ENCODE measurements around the gene SPECC1. TPM values are rescaled to one million over a fixed set of nuclear protein-coding genes. Genes with fewer than 3 reads are reported as not detected.
A peak's percentile ranks its signal among the peaks of the same experiment; 100 is the strongest.
"Not testable (repeated sequence)": the region's sequence is repeated elsewhere in the genome, so short reads cannot be mapped to it uniquely, and the experiment has no call there.

Gene SPECC1
- total and polyA plus RNA-seq, 3 donors from 2014 or later: 78.6 to 160 (median 148) TPM

DNA sequence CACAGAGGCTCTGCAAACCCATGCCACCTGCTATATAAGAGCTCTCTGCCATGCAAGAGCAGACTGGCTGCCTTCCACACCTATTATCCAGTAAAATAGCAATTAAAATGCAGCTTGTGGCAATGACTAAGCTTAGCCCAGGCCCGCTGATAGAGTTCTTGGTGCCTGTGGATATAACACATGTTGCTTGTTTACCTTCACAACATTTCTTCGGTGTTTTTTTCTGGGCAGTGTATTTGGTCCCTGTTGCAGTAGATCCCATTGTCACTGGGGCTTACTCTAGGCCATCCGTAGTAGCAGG lies 63.5 kb downstream of the SPECC1 start:
- no peak for DNase-seq
- intact Hi-C loops (cut with DNase I; ENCODE audit: low total_unique reads): no loop called here
- WGBS, 2 donors: 88 to 94% methylated on average over 3 of the region's 3 CpGs
- no peak for TF ChIP-seq POLR2A (IDR thresholded peaks at IDR 0.05)
- TF ChIP-seq CTCF (IDR thresholded peaks at IDR 0.05): no peak
- Histone ChIP-seq H3K27ac (no peak overlapping the region), H3K9me3 (no peaks in the 10 kb centered on the region), H3K4me3 (no peak overlapping the region), H3K4me1 (no peaks in the 10 kb centered on the region), H3K36me3 (ENCODE audit: low read depth, missing control alignments) (no peaks in the 10 kb centered on the region), H3K27me3 (no peaks in the 10 kb centered on the region)

GRCh38 chr17:20073055-20073979 lies 64.2 kb downstream of the SPECC1 start:
- H3K36me3 ChIP-seq (ENCODE audit: low read depth, missing control alignments): no peaks in the 10 kb centered on the region
- no peaks in the 10 kb centered on the region for H3K4me1 ChIP-seq
- TF ChIP-seq POLR2A (IDR thresholded peaks at IDR 0.05) (no peak), CTCF (IDR thresholded peaks at IDR 0.05) (no peak)
- DNase-seq: peak; percentile 56
- WGBS, 2 donors: 53 to 60% methylated on average over 14 of the region's 14 CpGs
- H3K27me3 ChIP-seq: no peaks in the 10 kb centered on the region
- H3K9me3 ChIP-seq: no peaks in the 10 kb centered on the region
- intact Hi-C loops (cut with DNase I; ENCODE audit: low total_unique reads): no loop called here
- H3K4me3 ChIP-seq: peak overlapping the region in 1 of 2 donors; percentile 5
- peak overlapping the region; percentile 14 to 45 for H3K27ac ChIP-seq

- TF ChIP-seq POLR2A (IDR thresholded peaks at IDR 0.05) (no peak), CTCF (IDR thresholded peaks at IDR 0.05) (no peak)
Measured at GRCh38 chr17:20074001-20074400, 64.8 kb downstream of the SPECC1 start.

DNA sequence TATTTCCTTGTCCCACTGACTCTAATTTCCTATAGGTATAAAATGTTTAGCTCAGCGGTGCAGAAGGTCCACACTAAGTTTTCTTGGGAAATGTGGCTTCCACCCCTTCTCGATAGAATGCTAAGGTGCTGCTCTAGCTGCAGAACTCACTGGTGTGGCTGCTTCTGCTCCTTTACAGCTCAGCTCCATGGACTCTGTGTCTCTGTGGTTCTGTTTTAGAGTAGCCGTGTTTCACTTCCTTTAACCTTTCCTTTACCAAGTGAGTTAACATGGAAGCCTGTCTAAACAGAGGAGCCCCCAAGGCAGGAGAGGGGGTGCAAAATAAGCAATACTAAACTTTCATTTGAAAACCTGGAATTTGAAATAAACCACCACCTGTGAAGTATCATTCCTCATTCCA lies 65.3 kb downstream of the SPECC1 start:
- 58 to 63% methylated on average over 3 of the region's 3 CpGs for WGBS, 2 donors
- no peaks in the 10 kb centered on the region for H3K27me3 ChIP-seq
- no peaks in the 10 kb centered on the region for H3K36me3 ChIP-seq (ENCODE audit: low read depth, missing control alignments)
- peak overlapping the region; percentile 14 to 45 for H3K27ac ChIP-seq
- TF ChIP-seq CTCF (IDR thresholded peaks at IDR 0.05) (no peak), POLR2A (IDR thresholded peaks at IDR 0.05) (no peak)
- no peaks in the 10 kb centered on the region for H3K4me1 ChIP-seq
- no peak for DNase-seq
- intact Hi-C loops (cut with DNase I; ENCODE audit: low total_unique reads): no loop called here
- peak overlapping the region in 1 of 2 donors; percentile 5 for H3K4me3 ChIP-seq
- no peaks in the 10 kb centered on the region for H3K9me3 ChIP-seq

More at GRCh38 chr17:20074001-20074400, 64.8 kb downstream of the SPECC1 start:
- Histone ChIP-seq H3K4me1 (no peaks in the 10 kb centered on the region), H3K4me3 (peak overlapping the region in 1 of 2 donors; percentile 5), H3K36me3 (ENCODE audit: low read depth, missing control alignments) (no peaks in the 10 kb centered on the region), H3K9me3 (no peaks in the 10 kb centered on the region), H3K27me3 (no peaks in the 10 kb centered on the region), H3K27ac (peak overlapping the region; percentile 14 to 45)
- WGBS, 2 donors: 37 to 44% methylated on average over 7 of the region's 7 CpGs
- no peak for DNase-seq
- intact Hi-C loops (cut with DNase I; ENCODE audit: low total_unique reads): no loop called here

DNA sequence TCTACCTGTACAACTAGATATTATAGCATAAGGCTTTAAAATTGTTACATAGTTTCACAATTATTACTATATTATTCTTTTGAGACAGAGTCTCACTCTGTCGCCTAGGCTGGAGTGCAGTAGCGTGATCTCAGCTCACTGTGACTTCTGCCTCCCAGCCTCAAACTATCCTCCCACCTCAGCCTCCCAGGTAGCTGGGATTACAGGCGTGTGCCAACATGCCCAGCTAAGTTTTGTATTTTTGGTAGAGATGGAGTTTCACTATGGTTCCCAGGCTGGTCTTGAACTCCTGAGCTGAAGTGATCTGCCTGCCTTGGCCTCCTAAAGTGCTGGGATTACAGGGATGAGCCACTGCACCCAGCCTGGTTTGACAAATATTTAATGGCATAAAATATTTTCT lies 67.0 kb downstream of the SPECC1 start:
- H3K27ac ChIP-seq: peak overlapping the region in 1 of 2 donors; percentile 67
- H3K27me3 ChIP-seq; H3K4me3 ChIP-seq; intact Hi-C loops (cut with DNase I; ENCODE audit: low total_unique reads); H3K9me3 ChIP-seq; DNase-seq; H3K36me3 ChIP-seq (ENCODE audit: low read depth, missing control alignments); H3K4me1 ChIP-seq: not testable (repeated sequence)
- 81 to 86% methylated on average over 3 of the region's 3 CpGs for WGBS, 2 donors
